Dedifferentiated amniotic fluid mesenchymal stem cell (primary cell): ENCODE results near the gene RNMT.
"Not testable (repeated sequence)": the region's sequence is repeated elsewhere in the genome, so short reads cannot be mapped to it uniquely, and the experiment has no call there.

Experiments
- DNase-seq: peaks from one replicate; pipeline ENCODE4 v3.0.0-alpha.2; 2016; ENCODE audit errors: extremely low spot score

RNMT gene

GRCh38 chr18:13735681-13736080, 9.2 kb downstream of the RNMT start:
- no peak for DNase-seq

- no peak for DNase-seq
These were observed 19.2 kb downstream of the RNMT start for GRCh38 chr18:13745696-13746095.

- no peak for DNase-seq
These were observed 20.2 kb downstream of the RNMT start for GRCh38 chr18:13746633-13747032.

DNA sequence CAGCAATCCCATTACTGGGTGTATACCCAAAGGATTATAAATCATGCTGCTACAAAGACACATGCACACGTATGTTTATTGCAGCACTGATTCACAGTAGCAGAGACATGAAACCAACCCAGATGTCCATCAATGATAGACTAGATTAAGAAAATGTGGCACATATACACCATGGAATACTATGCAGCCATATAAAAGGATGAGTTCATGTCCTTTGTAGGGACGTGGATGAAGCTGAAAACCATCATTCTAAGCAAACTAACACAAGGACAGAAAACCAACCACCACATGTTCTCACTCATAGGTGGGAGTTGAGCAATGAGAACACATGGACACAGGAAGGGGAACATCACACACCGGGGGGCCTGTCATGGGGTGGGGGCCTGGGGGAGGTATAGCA, 25.1 kb downstream of the RNMT start:
- DNase-seq, result not testable (repeated sequence)

GRCh38 chr18:13756261-13756660, 29.8 kb downstream of the RNMT start:
- DNase-seq, result no peak

DNA sequence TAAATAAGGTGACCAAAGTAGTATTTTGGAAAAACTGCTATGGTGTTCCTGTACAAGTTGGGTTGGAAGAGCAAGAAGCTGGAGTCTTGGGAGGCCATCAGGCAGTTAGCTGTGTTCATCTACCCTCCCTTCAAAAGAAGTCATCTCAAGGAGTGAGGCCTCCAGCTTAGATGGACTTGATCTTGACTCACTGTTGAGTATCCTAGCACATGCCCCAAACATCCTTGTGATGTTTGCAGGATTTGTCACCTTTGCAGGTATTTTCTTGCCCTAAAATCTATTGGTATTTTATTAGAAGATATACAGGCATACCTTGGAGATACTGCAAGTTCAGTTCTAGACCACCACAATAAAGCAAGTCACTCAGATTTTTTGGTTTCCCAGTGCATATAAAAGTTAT, 30.2 kb downstream of the RNMT start:
- DNase-seq, result no peak

GRCh38 chr18:13758622-13759021, 32.1 kb downstream of the RNMT start:
- no peak for DNase-seq

GRCh38 chr18:13760047-13760446, 33.6 kb downstream of the RNMT start:
- DNase-seq, result no peak

DNA sequence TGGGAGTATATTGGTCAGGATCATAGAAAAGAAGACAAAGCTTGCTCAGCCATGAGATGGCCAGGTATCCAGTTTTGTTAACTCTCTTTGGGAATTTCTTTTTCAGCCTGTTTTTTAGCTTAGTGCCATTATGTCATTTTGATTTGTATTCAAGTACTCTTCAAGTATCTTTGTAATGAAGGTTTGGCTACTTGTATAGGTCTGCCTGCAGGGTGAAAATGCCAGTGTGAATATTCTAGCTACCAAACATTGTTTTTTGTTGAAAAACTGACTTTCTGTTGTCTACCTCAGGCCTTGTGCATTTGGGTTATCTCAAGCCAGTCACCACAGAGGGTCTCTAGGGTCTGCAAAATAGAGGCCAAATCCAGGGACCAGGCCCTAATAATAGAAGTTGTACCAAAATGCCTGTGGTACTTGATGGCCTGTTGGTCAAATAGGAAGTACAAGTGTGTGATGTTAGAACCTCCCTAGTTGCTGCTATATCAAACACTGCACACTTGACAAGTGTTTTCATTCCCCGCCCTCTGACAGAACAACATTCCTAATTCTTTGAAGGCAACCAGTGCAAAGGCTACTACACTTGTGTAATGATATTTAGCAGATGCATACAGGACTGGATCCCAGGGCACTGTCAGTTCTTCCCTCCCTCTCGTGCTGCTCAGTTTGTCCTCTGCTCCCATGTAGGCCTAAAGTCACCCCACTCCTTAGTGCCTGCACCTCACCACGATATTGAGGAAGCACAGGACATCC, 36.4 kb downstream of the RNMT start:
- DNase-seq, result no peak

- no peak for DNase-seq
These were observed 48.6 kb downstream of the RNMT start for GRCh38 chr18:13775058-13775457.

DNA sequence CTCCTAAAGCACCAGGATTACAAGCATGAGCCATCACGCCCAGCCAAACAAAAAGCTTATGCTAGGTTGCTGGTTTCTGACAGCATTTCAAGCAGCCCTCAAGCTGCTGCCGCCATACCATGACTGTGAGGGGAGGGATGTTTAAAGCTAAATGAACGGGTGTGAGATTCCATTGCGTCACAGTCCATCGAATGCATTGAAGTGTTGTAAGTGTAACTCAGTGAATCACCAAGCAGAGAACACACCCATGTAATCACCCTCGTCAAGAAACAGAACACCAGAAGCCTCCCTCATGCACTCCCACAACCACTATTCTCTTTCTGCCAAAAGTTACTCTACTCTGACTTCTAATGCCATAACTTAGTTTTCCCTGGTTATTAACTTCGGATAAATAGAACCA, 64.7 kb downstream of the RNMT start:
- DNase-seq, result no peak

DNA sequence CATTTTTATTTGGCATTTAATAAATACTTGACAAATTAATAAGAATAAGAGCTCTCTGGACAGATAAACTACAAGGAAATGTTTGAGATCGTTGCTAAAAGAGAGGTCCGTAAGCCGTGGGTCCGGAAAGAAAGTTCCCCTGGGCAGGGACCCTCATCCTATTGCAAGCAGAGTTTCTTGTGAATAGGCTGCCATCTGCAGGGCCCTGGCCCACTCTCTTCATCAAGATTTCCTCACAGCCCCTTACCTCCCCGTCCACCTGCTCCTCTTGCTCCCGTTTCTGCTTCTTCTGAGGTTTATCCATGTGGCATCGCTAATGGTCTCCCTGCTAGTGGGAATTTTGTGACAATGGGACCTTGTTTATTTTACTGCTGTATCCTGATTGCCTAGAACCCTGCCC, 67.3 kb downstream of the RNMT start:
- DNase-seq, result no peak

DNA sequence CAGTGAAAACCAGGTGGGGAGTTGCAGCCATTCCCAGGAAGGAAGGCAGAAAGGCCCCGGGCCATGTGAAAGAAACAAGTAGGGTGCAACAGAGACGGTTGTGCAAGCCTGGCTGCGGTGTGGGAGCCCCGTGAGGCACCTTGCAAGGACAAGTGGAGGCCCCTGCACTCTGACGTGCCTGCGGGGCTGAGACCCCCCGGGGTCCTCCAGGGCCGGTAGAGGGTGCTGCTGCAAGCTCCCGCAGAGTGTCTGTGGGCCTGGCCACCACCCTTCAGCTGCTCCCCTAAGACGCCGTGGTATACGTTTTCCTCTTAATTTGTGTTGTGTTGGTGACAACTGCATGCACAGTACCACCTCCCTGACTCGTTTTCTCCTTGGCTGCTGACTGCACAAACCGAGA, 70.0 kb downstream of the RNMT start:
- DNase-seq, result no peak

DNA sequence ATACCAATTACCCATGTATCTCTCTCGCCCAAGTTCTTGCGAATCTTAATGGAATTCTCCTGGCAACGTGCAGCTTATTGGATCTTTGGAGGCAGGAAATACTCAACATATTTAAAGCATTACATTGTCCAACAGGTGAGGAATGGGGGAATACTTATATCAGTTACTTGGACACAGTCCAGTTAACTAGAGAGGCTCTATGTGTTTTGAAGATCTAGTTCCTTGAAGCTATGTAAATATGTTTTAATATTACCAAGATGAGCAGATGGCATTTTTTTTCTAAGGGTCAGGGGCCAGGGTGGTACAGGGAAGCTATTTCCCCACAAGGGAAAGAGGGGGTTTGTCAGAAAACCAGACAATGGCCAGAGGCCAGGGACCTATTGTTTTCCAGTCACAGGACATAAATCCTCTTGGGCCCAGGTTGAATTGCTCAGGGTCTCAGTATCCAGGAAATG, 70.7 kb downstream of the RNMT start:
- no peak for DNase-seq

GRCh38 chr18:13799396-13799795, 72.9 kb downstream of the RNMT start:
- no peak for DNase-seq

GRCh38 chr18:13800505-13801259, 74.2 kb downstream of the RNMT start:
- no peak for DNase-seq

- DNase-seq, result no peak
These were observed 74.8 kb downstream of the RNMT start for GRCh38 chr18:13801260-13801601.

- DNase-seq, result no peak
These were observed 77.8 kb downstream of the RNMT start for GRCh38 chr18:13804305-13804704.

GRCh38 chr18:13808294-13809042, 82.0 kb downstream of the RNMT start:
- no peak for DNase-seq

DNA sequence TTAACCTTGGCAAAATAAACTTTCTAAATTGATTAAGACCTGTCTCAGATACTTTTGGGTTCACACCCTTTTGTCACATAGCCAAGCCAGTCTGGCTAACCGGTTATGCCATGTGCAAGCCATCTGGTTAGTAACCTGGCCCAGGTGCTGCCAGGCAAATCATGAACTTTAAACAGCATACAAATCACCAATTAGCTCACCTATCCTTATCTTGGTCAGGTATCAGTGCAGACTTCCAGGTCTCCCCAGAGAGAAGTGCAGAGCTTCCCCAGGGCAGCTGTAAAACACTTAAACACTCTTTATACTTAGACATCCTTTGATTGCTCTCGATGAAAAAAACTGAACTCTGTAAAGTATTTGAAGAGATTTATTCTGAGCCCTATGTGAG, 82.6 kb downstream of the RNMT start:
- no peak for DNase-seq

DNA sequence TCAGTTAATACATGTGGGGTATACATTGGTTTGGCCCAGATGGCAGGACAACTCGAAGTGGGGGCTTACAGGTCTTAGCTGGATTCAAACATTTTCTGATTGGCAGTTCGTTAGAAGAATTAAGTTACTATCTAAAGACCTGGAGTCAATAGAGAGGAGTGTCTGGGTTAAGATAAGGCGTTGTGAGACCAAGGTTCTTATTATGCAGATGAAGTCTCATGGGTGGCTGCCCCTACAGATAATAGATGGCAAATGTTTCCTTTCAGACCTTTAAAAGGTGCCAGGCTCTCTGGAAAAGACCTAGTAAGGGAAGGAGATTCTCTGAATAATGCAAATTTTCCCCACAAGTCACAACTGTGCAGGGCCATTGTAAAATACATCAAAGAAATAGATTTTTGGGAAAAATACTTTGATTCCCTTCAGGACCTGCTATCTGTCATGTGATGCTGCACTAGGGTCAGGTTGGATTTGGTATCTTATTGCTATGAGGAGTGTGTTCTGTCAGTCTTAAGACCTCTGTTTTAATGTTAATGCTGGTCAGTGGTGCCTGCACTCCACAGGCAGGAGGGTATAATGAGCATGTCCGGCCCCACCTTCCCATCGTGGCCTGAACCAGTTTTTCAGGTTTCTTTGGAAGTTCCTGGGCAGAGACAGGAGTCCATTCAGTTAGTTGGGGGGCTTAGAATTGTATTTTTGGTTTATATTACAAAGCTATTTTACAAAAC, 83.2 kb downstream of the RNMT start:
- no peak for DNase-seq

DNA sequence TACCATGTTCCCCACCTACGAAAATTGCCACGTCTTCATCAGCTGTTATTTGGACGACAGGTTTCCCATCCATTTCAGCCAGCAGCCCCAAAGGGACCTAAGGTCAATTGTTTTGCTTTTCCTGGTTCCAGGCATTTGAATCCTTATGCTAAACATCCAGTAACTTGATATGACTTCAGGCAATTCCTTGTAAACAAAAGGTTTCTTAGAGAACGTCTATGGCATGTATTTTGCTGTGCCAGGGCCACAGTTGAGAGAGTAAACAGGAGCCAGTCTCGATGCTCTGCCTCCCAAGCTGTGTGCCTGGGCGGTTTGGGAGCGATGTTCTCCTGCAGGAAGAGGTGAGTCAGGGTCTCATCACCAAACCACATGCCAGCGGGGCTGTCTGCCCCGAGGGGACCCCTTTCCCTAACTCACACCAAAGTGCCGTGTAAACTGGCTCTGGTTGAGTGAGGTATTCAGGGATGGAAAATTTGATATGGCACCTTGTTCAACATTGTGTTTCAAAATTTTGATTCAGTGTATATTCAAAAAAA, 84.5 kb downstream of the RNMT start:
- DNase-seq, result no peak
